K562 (cell line): ENCODE measurements around the gene RNF6. TPM values are rescaled to one million over a fixed set of nuclear protein-coding genes. Genes with fewer than 3 reads are reported as not detected.

ENCODE experiments used
- BRD9 ChIP-seq: fragments of 450-650 bp; IDR thresholded peaks from 2 replicates; pipeline ENCODE4 v1.6.1; 2018; ENCODE audit warnings: low read depth; ENCODE audit not compliant: partially characterized antibody
- CTCF ChIP-seq, 3 experiments: IDR thresholded peaks in 2 of 3; conservative IDR thresholded peaks in 1 of 3; 2 replicates each; pipeline ENCODE4 v1.5.1; 2011 to 2012; ENCODE audit warnings: low read length in 3 of 3, mild to moderate bottlenecking in 3 of 3, control low read depth in 2 of 3, improper control_type of control experiment in 1 of 3, inconsistent platforms in 1 of 3, low read depth in 1 of 3, mixed read lengths in 1 of 3, moderate library complexity in 1 of 3; ENCODE audit not compliant: insufficient read depth in 2 of 3
- DEAF1 ChIP-seq: fragments of 450-650 bp; formaldehyde crosslinking; IDR thresholded peaks from 2 replicates; pipeline ENCODE4 v1.4.0; 2020; ENCODE audit warnings: mild to moderate bottlenecking, moderate library complexity
- E2F4 ChIP-seq: sonication (generic); formaldehyde crosslinking; IDR thresholded peaks from 2 replicates; pipeline ENCODE4 v1.8.0; 2022; ENCODE audit warnings: mild to moderate bottlenecking, low read depth, missing genetic modification reagents
- MCM5 ChIP-seq: fragments of 450-650 bp; IDR thresholded peaks from 2 replicates; pipeline ENCODE4 v1.6.1; 2016; ENCODE audit warnings: low read depth
- MLX ChIP-seq, 2 experiments: fragments of 450-650 bp in 1 of 2; sonication (generic) in 1 of 2; formaldehyde crosslinking; conservative IDR thresholded peaks; 2 replicates each; pipeline versions ENCODE4 v1.4.0 to v1.8.1; 2020 to 2022; ENCODE audit warnings: mild to moderate bottlenecking in 1 of 2, missing genetic modification reagents in 1 of 2
- RREB1 ChIP-seq: fragments of 250-450 bp; sonication (Bioruptor Pico); IDR thresholded peaks from 2 replicates; pipeline ENCODE4 v1.4.0; 2020
- TRIM28 ChIP-seq: fragments of 450-650 bp; IDR thresholded peaks from 2 replicates; pipeline ENCODE4 v1.6.1; 2017
- YY1 ChIP-seq, 3 experiments: IDR thresholded peaks; 2 replicates each; pipeline ENCODE4 v1.6.1; 2011; ENCODE audit warnings: low read length in 2 of 3, mild to moderate bottlenecking in 2 of 3, moderate library complexity in 2 of 3, borderline replicate concordance in 1 of 3, control low read depth in 1 of 3, low read depth in 1 of 3; ENCODE audit not compliant: insufficient read depth in 3 of 3, insufficient replicate concordance in 2 of 3, control insufficient read depth in 1 of 3, insufficient read length in 1 of 3; ENCODE audit errors: extremely low read depth in 1 of 3
- ZNF277 ChIP-seq: fragments of 250-450 bp; sonication (Bioruptor Pico); IDR thresholded peaks from 2 replicates; pipeline ENCODE4 v1.8.0; 2022; ENCODE audit warnings: inconsistent platforms, mild to moderate bottlenecking, moderate library complexity, borderline replicate concordance
- polyA plus RNA-seq, 8 experiments: library from polyadenylated mRNA; depleted of rRNA in 4 of 8; stranded (reverse) in 5 of 8; unstranded in 3 of 8; fragments of >200 nt; fragmentation: Nextera tagmentation in 2 of 8; fragmentation: Illumina TruSeq in 1 of 8; extraction: Ambion mirVana in 2 of 8; extraction: Trizol in 1 of 8; gene quantifications; 2 replicates each; pipeline versions ENCODE4 v1.2.1 to v1.2.3, GENCODE V29; 2011 to 2014; ENCODE audit warnings: inconsistent platforms in 1 of 8, missing spikeins in 1 of 8
- total RNA-seq, 7 experiments: library from RNA; depleted of rRNA in 6 of 7; stranded (reverse); fragments of >200 nt in 6 of 7; fragmentation: Illumina TruSeq in 2 of 7; extraction: Trizol in 2 of 7; gene quantifications; 2 replicates each; pipeline versions ENCODE4 v1.2.1 to v1.2.3, GENCODE V29; 2011 to 2021; ENCODE audit warnings: low replicate concordance in 1 of 7

The RNF6 gene
- total and polyA plus RNA-seq, 9 of the 15 experiments (the other 6 are each of a cell fraction or from before 2014, with no cell fraction given): 12.0 to 31.4 (median 22.3) TPM

- TF ChIP-seq CTCF (IDR thresholded peaks at IDR 0.05 in 2 of 3, conservative IDR thresholded peaks at IDR 0.05 in 1 of 3; ENCODE audit: insufficient read depth in 2 of 3, low read depth in 1 of 3, low read length in 3 of 3) (no peak), DEAF1 (CRISPR knock-in tag) (no peak), E2F4 (no peak), ZNF277 (CRISPR knock-in tag) (no peak), RREB1 (CRISPR knock-in tag) (no peak), BRD9 (no peak), MLX (CRISPR knock-in tag; conservative IDR thresholded peaks at IDR 0.05) (no peak), TRIM28 (peak; percentile 54; the same call in 1 of the 2 replicates), YY1 (IDR thresholded peaks at IDR 0.05; ENCODE audit: borderline replicate concordance in 1 of 3, control insufficient read depth in 1 of 3, extremely low read depth in 1 of 3, insufficient read depth in 3 of 3, insufficient read length in 1 of 3, insufficient replicate concordance in 2 of 3, low read depth in 1 of 3, low read length in 2 of 3) (peak in 2 of 3 experiments; percentile 56 to 81), MCM5 (no peak)
Observed at GRCh38 chr13:26221721-26222519, at the start of gene RNF6 (continued).
